IPS DF 4.7 (cell line): ENCODE results near the gene KRTAP4-5.
"Not testable (repeated sequence)": the region's sequence is repeated elsewhere in the genome, so short reads cannot be mapped to it uniquely, and the experiment has no call there.

Experiments used
- DNase-seq: peaks from one replicate; pipeline ENCODE4 v3.0.0-alpha.2; 2013; ENCODE audit warnings: low spot score; ENCODE audit errors: extremely low read depth

The KRTAP4-5 gene

GRCh38 chr17:41149652-41149985 lies at the start of gene KRTAP4-5:
TSS of gene KRTAP4-5 (minus strand) at chr17:41149825. CDS start at chr17:41149767, 58 bp downstream.
- DNase-seq, result no peak

GRCh38 chr17:41196068-41196467 lies 46.4 kb upstream of the KRTAP4-5 start:
- DNase-seq, result no peak

GRCh38 chr17:41190328-41190727 lies 40.7 kb upstream of the KRTAP4-5 start:
- DNase-seq, result no peak

- DNase-seq, result not testable (repeated sequence)
Measured at GRCh38 chr17:41189837-41190318, 40.3 kb upstream of the KRTAP4-5 start, which contains the start of gene KRTAP9-1. TSS of gene KRTAP9-1 (plus strand) at chr17:41189887. CDS start at chr17:41189887, 0 bp downstream.

GRCh38 chr17:41186872-41187271 lies 37.2 kb upstream of the KRTAP4-5 start:
- DNase-seq, result no peak

- no peak for DNase-seq
Measured at GRCh38 chr17:41185001-41185400, 35.4 kb upstream of the KRTAP4-5 start.

- no peak for DNase-seq
Measured at GRCh38 chr17:41184480-41184961, 34.9 kb upstream of the KRTAP4-5 start, which contains the start of gene KRTAP4-1. TSS of gene KRTAP4-1 (minus strand) at chr17:41184911. CDS start at chr17:41184854, 57 bp downstream.

GRCh38 chr17:41178843-41179616 lies 29.4 kb upstream of the KRTAP4-5 start:
- no peak for DNase-seq

- no peak for DNase-seq
Measured at GRCh38 chr17:41178341-41178740, 28.7 kb upstream of the KRTAP4-5 start.

- no peak for DNase-seq
Measured at GRCh38 chr17:41177727-41178271, 28.2 kb upstream of the KRTAP4-5 start, which contains the start of gene KRTAP4-2. TSS of gene KRTAP4-2 (minus strand) at chr17:41178221. CDS start at chr17:41178164, 57 bp downstream.

GRCh38 chr17:41176744-41177387 lies 27.2 kb upstream of the KRTAP4-5 start:
- DNase-seq, result no peak

GRCh38 chr17:41171886-41172285 lies 22.3 kb upstream of the KRTAP4-5 start:
- no peak for DNase-seq

GRCh38 chr17:41168121-41168520 lies 18.5 kb upstream of the KRTAP4-5 start, which contains the start of gene KRTAP4-3:
TSS of gene KRTAP4-3 (minus strand) at chr17:41168221. CDS start at chr17:41168172, 49 bp downstream.
- DNase-seq, result no peak

- DNase-seq, result no peak
Measured at GRCh38 chr17:41167561-41167960, 17.9 kb upstream of the KRTAP4-5 start.

- DNase-seq, result no peak
Measured at GRCh38 chr17:41163828-41164227, 14.2 kb upstream of the KRTAP4-5 start.

GRCh38 chr17:41160648-41161047 lies 11.0 kb upstream of the KRTAP4-5 start, which contains the start of gene KRTAP4-4:
TSS of gene KRTAP4-4 (minus strand) at chr17:41160748. CDS start at chr17:41160691, 57 bp downstream.
- DNase-seq, result no peak

- DNase-seq, result not testable (repeated sequence)
Measured at GRCh38 chr17:41160190-41160589, 10.6 kb upstream of the KRTAP4-5 start.

- DNase-seq, result no peak
Measured at GRCh38 chr17:41153856-41154255, 4.2 kb upstream of the KRTAP4-5 start.

- DNase-seq, result no peak
Measured at GRCh38 chr17:41151525-41151924, 1.9 kb upstream of the KRTAP4-5 start.

GRCh38 chr17:41150026-41150425 lies 401 bp upstream of the KRTAP4-5 start:
- no peak for DNase-seq

GRCh38 chr17:41148971-41149651 lies 514 bp downstream of the KRTAP4-5 start:
- not testable (repeated sequence) for DNase-seq
